Neural cell (in vitro differentiated cells): ENCODE measurements around the gene MGAT4C.

Source experiments
- CTCF ChIP-seq: fragments of 450-650 bp; IDR thresholded peaks from 2 replicates; pipeline ENCODE4 v1.5.1; 2014; ENCODE audit warnings: antibody characterized with exemption, mild to moderate bottlenecking, moderate library complexity; ENCODE audit not compliant: poor library complexity, severe bottlenecking
- EP300 ChIP-seq: fragments of 450-650 bp; conservative IDR thresholded peaks from 2 replicates; pipeline ENCODE4 v1.6.1; 2014; ENCODE audit warnings: antibody characterized with exemption, mild to moderate bottlenecking, moderate library complexity; ENCODE audit not compliant: poor library complexity, severe bottlenecking
- EZH2 ChIP-seq: fragments of 200-600, 300-800 bp; shearing (Covaris generic), sonication (generic); IDR thresholded peaks from 2 replicates; pipeline ENCODE4 v1.6.1; 2014; ENCODE audit warnings: antibody characterized with exemption, low read length, borderline replicate concordance, mild to moderate bottlenecking; ENCODE audit not compliant: insufficient read depth, poor library complexity, severe bottlenecking
- POLR2AphosphoS5 ChIP-seq: IDR thresholded peaks from 2 replicates; pipeline ENCODE4 v1.6.1; 2012
- REST ChIP-seq: IDR thresholded peaks from 2 replicates; pipeline ENCODE4 v1.6.1; 2012; ENCODE audit warnings: borderline replicate concordance

DNA sequence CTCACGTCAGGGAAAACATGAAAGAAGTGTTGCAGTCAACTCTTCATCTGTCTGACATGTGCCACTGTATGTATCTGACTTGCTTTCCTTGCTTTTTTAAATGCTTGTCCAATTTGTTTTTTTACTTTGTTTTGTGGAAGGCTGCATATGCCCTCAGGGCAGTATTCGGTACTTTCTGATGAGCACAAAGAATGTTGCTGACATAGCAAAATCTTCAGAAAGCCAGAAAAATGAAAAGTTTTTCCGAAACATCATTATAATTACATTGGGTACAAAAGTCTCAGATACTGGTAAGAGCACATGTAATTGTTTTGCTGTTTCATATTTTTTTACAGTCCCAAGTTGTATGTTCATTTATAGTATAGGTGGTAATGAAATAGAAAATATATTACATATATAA lies 237.8 kb downstream of the MGAT4C start:
- TF ChIP-seq POLR2AphosphoS5 (no peak), EP300 (no peak), EZH2 (no peak), CTCF (no peak), REST (no peak)
